Head of caudate nucleus (tissue), 42 donors: Measurements from ENCODE around the gene FOXD4L1.
A peak's percentile ranks its signal among the peaks of the same experiment; 100 is the strongest.
"Not testable (repeated sequence)": the region's sequence is repeated elsewhere in the genome, so short reads cannot be mapped to it uniquely, and the experiment has no call there.

Source experiments
- DNase-seq, 42 donors: peaks; one replicate each; pipeline versions ENCODE4 v3.0.0 to v3.0.0-alpha.2; 2020 to 2021; ENCODE audit warnings: mixed read lengths in 7 of 42
- intact Hi-C: fragments of 100-400 bp; cut with DNase I; formaldehyde crosslinking; loops from one replicate; pipeline ENCODE4 v1.15.0; 2022

Gene FOXD4L1

GRCh38 chr2:113498365-113498764 is at the start of gene FOXD4L1:
Gene FOXD4L1, plus strand, starts transcription at chr2:113498665. Its CDS starts 592 bp downstream, at chr2:113499257.
- intact Hi-C loops, result not testable (repeated sequence)

DNA sequence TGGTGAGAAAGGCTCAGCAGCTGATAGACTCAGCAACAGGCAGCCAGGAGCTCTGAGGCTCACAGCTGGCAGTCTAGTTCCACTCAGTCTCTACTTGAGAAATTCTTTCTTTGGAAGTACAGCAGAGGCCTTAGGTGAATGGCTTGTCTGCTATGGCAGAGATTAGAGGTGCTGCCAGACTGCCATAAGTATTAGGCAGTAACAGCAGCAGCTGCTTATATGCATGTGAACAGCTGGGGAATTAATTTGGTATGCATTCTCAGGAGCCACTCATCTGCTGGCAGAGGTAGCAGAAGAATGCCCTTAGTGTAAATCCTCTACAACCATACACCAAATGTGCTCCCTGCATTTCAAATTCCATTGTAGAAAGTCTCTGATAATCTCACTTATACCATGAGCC is 32.7 kb upstream of the FOXD4L1 start:
- intact Hi-C loops, DNase-seq: not testable (repeated sequence)

More at GRCh38 chr2:113498365-113498764, at the start of gene FOXD4L1:
- DNase-seq, result not testable (repeated sequence)

GRCh38 chr2:113476688-113477368 is 21.6 kb upstream of the FOXD4L1 start:
- DNase-seq, intact Hi-C loops: not testable (repeated sequence)

DNA sequence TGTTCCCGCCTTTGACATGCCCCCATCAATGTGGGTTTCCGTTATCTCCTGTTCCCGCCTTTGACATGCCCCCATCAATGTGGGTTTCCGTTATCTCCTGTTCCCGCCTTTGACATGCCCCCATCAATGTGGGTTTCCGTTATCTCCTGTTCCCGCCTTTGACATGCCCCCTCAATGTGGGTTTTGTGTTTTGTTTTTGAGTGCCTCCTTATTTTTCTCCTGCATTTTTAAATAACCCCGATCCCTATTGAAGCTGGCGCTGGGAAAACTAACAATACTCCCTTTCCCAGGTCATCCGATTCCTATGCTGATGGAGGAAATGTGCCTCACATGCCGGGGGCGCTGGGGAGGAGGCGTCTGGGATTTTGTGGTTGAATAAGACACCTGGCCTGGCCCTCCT is 1.9 kb upstream of the FOXD4L1 start:
- intact Hi-C loops, DNase-seq: not testable (repeated sequence)

GRCh38 chr2:113499019-113499885 is 787 bp downstream of the FOXD4L1 start:
- intact Hi-C loops, DNase-seq: not testable (repeated sequence)

DNA sequence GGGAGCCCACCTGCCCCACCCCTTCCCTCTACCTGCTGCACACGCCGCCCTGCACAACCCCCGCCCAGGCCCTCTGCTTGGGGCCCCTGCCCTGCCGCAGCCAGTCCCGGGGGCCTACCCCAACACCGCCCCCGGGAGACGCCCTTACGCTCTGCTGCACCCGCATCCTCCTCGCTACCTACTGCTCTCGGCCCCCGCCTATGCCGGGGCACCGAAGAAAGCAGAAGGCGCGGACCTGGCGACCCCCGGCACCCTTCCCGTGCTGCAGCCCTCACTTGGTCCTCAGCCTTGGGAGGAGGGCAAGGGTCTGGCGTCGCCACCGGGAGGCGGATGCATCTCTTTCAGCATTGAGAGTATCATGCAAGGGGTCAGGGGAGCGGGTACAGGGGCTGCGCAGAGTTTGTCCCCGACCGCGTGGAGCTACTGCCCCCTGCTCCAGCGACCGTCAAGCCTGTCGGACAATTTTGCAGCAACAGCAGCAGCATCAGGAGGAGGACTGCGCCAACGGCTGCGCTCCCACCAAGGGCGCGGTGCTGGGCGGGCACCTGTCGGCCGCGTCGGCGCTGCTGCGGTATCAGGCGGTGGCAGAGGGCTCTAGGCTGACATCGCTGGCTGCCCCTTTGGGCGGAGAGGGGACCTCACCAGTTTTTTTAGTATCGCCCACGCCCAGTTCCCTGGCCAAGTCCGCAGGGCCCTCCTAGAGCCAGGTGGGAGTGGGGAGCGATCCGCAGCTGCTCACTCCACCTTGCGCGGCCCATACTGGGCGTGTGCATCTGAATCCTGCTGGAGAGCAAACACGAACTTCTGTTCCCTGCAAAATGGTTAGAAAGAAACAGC is 1.6 kb downstream of the FOXD4L1 start:
- DNase-seq, intact Hi-C loops: not testable (repeated sequence)

DNA sequence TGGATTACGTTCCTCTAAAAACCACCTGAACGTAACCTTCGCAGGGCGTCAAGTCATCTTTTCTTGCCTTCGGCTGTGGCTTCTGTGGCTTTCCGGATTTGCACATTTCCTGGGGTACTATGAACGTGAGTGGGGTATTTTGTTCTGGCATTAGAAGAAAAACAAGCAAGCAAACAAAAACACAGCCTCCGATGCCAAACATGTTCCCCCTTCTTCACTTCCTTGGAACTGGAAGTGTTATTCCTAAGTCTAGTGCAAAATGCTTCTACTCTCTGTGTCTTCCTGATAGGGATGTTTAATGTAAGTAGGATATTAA is 2.2 kb downstream of the FOXD4L1 start:
- intact Hi-C loops, DNase-seq: not testable (repeated sequence)

- intact Hi-C loops, DNase-seq: not testable (repeated sequence)
Observed at GRCh38 chr2:113502216-113503093, 4.0 kb downstream of the FOXD4L1 start.

- DNase-seq, result peak in 3 of 42 donors; percentile 5 to 34 (median 24)
- intact Hi-C loops, result not testable (repeated sequence)
Observed at GRCh38 chr2:113503094-113504042, 4.9 kb downstream of the FOXD4L1 start.

GRCh38 chr2:113504081-113504480 is 5.6 kb downstream of the FOXD4L1 start:
- DNase-seq, result not testable (repeated sequence)

GRCh38 chr2:113507394-113508140 is 9.1 kb downstream of the FOXD4L1 start:
- intact Hi-C loops, DNase-seq: not testable (repeated sequence)

More at GRCh38 chr2:113504081-113504480, 5.6 kb downstream of the FOXD4L1 start:
- intact Hi-C loops, result not testable (repeated sequence)

DNA sequence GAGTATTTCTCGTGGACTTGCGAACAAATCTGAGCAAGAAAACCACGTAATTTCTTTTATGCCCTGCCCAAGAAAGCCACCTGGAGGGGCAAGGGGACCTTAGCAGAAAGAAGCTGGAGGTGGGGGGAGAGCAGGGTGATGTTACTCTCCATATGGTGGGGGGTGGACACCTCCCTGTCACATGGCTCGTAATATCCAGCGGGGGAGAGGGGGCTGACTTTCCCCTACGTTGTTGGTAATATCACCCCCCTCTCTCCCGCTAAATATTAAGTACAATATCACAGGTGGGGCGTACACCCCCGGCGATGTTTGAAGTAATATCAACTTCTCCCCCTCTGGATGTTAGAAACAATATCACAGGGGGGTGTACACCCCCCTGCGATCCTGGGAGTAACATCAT is 9.7 kb downstream of the FOXD4L1 start:
- DNase-seq, intact Hi-C loops: not testable (repeated sequence)

DNA sequence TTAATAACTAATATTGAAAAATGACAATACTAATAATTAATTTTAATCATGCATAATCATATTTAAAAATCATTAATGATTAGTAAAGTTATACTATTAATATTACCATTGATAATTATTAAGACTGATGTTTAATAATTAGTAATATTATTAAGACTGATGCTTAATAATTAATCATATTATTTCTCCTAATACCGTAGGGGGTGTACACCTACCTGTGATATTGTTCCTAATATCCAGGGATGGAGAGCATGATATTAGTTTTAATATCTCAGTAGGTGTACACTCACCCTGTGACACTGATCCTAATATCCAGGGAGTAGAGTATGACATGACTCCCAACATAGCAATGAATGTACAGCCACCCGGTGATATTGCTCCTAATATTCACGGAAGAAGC is 12.4 kb downstream of the FOXD4L1 start:
- DNase-seq, result not testable (repeated sequence)

DNA sequence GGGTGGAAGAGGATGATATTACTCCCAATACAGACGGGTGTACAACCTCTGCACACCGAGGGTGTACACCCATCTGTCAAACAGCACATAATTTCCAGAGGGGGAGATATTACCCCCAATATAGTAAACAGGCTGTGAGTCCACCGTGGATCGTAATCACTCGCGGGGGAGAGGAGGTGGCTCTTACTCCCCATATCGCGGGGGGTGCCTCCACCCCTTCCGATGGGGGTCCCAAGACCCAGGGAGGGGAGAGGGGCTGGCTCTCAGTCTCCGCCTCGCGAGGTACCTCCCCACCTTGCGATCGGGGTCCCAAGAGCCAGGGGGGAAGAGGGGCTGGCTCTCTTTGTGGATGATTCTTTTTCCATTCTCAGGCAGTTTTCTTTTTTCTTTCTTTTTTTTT is 13.4 kb downstream of the FOXD4L1 start:
- intact Hi-C loops, DNase-seq: not testable (repeated sequence)

More for the DNA sequence above, 12.4 kb downstream of the FOXD4L1 start:
- intact Hi-C loops, result not testable (repeated sequence)

DNA sequence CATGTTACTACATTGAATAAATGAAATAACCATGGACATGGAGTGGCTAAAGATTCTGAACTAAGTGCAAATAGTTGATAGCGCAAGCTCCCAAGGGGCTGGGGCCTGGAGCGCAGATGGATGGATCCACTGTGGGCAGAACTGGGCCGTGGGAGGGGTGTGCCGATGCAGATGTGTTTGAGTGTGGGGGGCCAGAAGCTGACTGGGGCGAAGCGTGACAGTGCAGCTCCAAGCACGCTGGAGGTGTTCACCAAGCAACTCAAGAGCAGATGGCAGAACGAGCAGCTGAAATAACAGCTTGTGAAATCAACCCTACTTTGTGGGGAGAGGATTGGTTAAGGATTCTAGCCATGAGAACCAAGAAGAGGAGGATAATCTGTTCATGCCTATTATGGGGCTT is 17.0 kb downstream of the FOXD4L1 start:
- intact Hi-C loops, DNase-seq: not testable (repeated sequence)

GRCh38 chr2:113515995-113516394 is 17.5 kb downstream of the FOXD4L1 start:
- intact Hi-C loops, result not testable (repeated sequence)

More at GRCh38 chr2:113515995-113516394, 17.5 kb downstream of the FOXD4L1 start:
- not testable (repeated sequence) for DNase-seq
